Type B pancreatic cell (in vitro differentiated cells): ENCODE data around the gene PAXX. TPM values are rescaled to one million over a fixed set of nuclear protein-coding genes. Genes with fewer than 3 reads are reported as not detected.

Source experiments
- DNase-seq: peaks from one replicate; pipeline ENCODE4 v3.0.0; 2021; ENCODE audit warnings: mixed read lengths; ENCODE audit not compliant: unreplicated experiment; ENCODE audit errors: extremely low spot score
- H3K27ac Mint-ChIP-seq: 2 replicates; pipeline ENCODE4 v1.8.0; 2021; ENCODE audit warnings: mild to moderate bottlenecking, mixed read lengths
- H3K27me3 Mint-ChIP-seq: 2 replicates; pipeline ENCODE4 v1.8.0; 2021; ENCODE audit warnings: mixed read lengths
- H3K36me3 Mint-ChIP-seq: 2 replicates; pipeline ENCODE4 v1.8.0; 2021; ENCODE audit warnings: mixed read lengths
- H3K4me1 Mint-ChIP-seq: one replicate; pipeline ENCODE4 v1.8.0; 2021; ENCODE audit warnings: mixed read lengths; ENCODE audit not compliant: unreplicated experiment
- H3K4me3 Mint-ChIP-seq: 2 replicates; pipeline ENCODE4 v1.8.0; 2021; ENCODE audit warnings: mild to moderate bottlenecking, mixed read lengths
- H3K9me3 Mint-ChIP-seq: 2 replicates; pipeline ENCODE4 v1.8.0; 2021; ENCODE audit warnings: mixed read lengths
- total RNA-seq: library from RNA; stranded (reverse); gene quantifications from 2 replicates; pipeline ENCODE4 v1.2.1, GENCODE V29; 2021; ENCODE audit warnings: low replicate concordance
- TF ChIP-seq, protein P1 (sequence below): fragments of 200-600 bp; sonication (generic); conservative IDR thresholded peaks from 2 replicates; pipeline ENCODE4 v1.5.0; 2021; ENCODE audit warnings: antibody characterized with exemption, mild to moderate bottlenecking

Gene PAXX
- total RNA-seq, 1 donor from 2014 or later, result 63.4 TPM

GRCh38 chr9:136956604-136957003 is 35.6 kb upstream of the PAXX start:
- no peaks in the 10 kb centered on the region for H3K4me1 Mint-ChIP-seq
- H3K27ac Mint-ChIP-seq, result no peak overlapping the region
- H3K4me3 Mint-ChIP-seq, result no peak overlapping the region
- no peak for DNase-seq
- TF ChIP-seq, protein P1, sequence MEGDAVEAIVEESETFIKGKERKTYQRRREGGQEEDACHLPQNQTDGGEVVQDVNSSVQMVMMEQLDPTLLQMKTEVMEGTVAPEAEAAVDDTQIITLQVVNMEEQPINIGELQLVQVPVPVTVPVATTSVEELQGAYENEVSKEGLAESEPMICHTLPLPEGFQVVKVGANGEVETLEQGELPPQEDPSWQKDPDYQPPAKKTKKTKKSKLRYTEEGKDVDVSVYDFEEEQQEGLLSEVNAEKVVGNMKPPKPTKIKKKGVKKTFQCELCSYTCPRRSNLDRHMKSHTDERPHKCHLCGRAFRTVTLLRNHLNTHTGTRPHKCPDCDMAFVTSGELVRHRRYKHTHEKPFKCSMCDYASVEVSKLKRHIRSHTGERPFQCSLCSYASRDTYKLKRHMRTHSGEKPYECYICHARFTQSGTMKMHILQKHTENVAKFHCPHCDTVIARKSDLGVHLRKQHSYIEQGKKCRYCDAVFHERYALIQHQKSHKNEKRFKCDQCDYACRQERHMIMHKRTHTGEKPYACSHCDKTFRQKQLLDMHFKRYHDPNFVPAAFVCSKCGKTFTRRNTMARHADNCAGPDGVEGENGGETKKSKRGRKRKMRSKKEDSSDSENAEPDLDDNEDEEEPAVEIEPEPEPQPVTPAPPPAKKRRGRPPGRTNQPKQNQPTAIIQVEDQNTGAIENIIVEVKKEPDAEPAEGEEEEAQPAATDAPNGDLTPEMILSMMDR, result no peak
- no peaks in the 10 kb centered on the region for H3K9me3 Mint-ChIP-seq
- no peaks in the 10 kb centered on the region for H3K36me3 Mint-ChIP-seq
- no peaks in the 10 kb centered on the region for H3K27me3 Mint-ChIP-seq

DNA sequence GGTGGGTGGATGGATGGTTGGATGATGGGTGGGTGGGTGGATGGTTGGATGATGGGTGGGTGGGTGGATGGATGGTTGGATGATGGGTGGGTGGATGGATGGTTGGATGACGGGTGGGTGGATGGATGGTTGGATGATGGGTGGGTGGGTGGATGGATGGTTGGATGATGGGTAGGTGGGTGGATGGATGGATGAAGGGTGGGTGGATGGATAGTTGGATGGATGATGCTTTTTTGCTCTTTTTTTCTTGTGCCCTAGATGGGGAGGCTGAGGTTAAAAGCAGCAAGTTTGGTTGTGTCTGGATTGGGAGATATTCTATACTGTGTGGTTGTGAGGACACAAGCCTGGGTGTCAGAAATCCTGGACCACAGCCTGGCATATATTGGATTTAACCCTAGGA is 34.8 kb upstream of the PAXX start:
- Mint-ChIP-seq H3K9me3 (no peaks in the 10 kb centered on the region), H3K27ac (no peak overlapping the region), H3K36me3 (no peaks in the 10 kb centered on the region), H3K27me3 (no peaks in the 10 kb centered on the region), H3K4me3 (no peak overlapping the region), H3K4me1 (no peaks in the 10 kb centered on the region)
- DNase-seq, result no peak
- TF ChIP-seq, protein P1, result no peak

GRCh38 chr9:136957901-136958300 is 34.3 kb upstream of the PAXX start:
- H3K27ac Mint-ChIP-seq, result no peak overlapping the region
- H3K27me3 Mint-ChIP-seq, result no peaks in the 10 kb centered on the region
- no peak for DNase-seq
- TF ChIP-seq, protein P1, result no peak
- no peaks in the 10 kb centered on the region for H3K36me3 Mint-ChIP-seq
- H3K4me3 Mint-ChIP-seq, result no peak overlapping the region
- H3K9me3 Mint-ChIP-seq, result no peaks in the 10 kb centered on the region
- H3K4me1 Mint-ChIP-seq, result no peaks in the 10 kb centered on the region

GRCh38 chr9:136958473-136958872 is 33.7 kb upstream of the PAXX start:
- Mint-ChIP-seq H3K4me1 (no peaks in the 10 kb centered on the region), H3K36me3 (no peaks in the 10 kb centered on the region), H3K4me3 (no peak overlapping the region), H3K27ac (no peak overlapping the region), H3K9me3 (no peaks in the 10 kb centered on the region), H3K27me3 (no peaks in the 10 kb centered on the region)
- TF ChIP-seq, protein P1, result no peak
- DNase-seq, result no peak

- Mint-ChIP-seq H3K27ac (no peak overlapping the region), H3K27me3 (no peaks in the 10 kb centered on the region)
These were observed 33.0 kb upstream of the PAXX start for GRCh38 chr9:136958898-136959850.

More at GRCh38 chr9:136958898-136959850, 33.0 kb upstream of the PAXX start:
- H3K4me3 Mint-ChIP-seq, result no peak overlapping the region
- H3K36me3 Mint-ChIP-seq, result no peaks in the 10 kb centered on the region
- H3K9me3 Mint-ChIP-seq, result no peaks in the 10 kb centered on the region
- no peaks in the 10 kb centered on the region for H3K4me1 Mint-ChIP-seq
- TF ChIP-seq, protein P1, result no peak
- no peak for DNase-seq
